Measurements from ENCODE around the gene PTCD1. TPM values are rescaled to one million over a fixed set of nuclear protein-coding genes. Genes with fewer than 3 reads are reported as not detected.

PTCD1 gene, protein sequence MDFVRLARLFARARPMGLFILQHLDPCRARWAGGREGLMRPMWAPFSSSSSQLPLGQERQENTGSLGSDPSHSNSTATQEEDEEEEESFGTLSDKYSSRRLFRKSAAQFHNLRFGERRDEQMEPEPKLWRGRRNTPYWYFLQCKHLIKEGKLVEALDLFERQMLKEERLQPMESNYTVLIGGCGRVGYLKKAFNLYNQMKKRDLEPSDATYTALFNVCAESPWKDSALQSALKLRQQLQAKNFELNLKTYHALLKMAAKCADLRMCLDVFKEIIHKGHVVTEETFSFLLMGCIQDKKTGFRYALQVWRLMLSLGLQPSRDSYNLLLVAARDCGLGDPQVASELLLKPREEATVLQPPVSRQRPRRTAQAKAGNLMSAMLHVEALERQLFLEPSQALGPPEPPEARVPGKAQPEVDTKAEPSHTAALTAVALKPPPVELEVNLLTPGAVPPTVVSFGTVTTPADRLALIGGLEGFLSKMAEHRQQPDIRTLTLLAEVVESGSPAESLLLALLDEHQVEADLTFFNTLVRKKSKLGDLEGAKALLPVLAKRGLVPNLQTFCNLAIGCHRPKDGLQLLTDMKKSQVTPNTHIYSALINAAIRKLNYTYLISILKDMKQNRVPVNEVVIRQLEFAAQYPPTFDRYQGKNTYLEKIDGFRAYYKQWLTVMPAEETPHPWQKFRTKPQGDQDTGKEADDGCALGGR
- 3.2 TPM for total RNA-seq
- polyA plus RNA-seq = 1 to 10 TPM in 3 of 4 donors, under 1 TPM in 1; 0.91 to 3.8 (median 3.1) TPM

DNA sequence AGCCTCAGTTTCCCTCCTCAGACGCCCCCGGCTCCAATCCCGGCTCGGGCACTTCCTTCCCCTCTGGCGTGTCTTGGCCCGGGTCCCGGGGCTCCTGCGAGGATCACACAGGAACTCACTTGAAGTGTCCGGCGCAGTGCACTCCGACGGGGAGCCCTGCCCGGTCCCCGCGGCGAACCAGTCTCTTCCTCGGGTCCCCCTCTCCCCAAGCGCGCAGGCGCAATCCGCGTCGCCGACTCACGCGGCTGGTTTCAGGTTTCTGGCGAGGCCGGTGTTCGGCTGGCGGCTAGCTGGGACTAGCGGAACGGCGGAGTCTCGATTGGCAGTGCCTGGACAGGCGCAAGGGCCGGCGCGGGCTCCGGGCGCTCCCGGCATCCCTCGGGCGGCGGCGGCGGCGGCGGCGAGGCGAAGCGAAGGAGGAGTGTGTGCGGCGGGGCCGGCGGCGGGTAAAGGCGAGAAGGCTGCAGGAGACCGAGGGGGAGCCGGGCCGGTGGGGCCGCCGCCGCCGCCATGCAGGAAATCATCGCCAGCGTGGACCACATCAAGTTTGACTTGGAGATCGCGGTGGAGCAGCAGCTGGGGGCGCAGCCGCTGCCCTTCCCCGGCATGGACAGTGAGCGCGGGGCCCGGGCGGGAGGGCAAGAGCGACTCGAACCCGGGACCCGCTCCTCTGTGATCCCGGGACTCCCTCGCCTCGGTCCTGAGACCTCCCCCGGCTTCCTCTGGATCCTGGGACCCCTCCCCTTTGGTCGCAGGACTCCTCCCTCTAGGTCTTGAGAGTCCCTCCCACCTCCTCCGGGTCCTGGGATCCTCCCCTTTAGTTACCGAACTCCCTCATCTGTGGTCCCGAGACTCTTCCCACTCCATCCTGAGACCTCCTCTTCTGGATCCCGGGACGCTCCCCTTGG lies at the start of gene PTCD1, which contains the start of gene CPSF4:
Gene PTCD1 (minus strand): TSS at position 226 of the 908 bp plus-strand sequence. CDS start 3,556 bp downstream, outside the sequence.
Gene CPSF4 (plus strand): TSS at position 371 of the 908 bp plus-strand sequence. CDS start 140 bp downstream, at position 511.
- Mint-ChIP-seq H3K27ac (peak within 1 kb of the TSS; percentile 79 to 98 (median 95)), H3K36me3 (peaks cover 11% of the 10 kb centered on the region), H3K4me3 (peak within 1 kb of the TSS; percentile 93 to 99 (median 96)), H3K27me3 (no peaks in the 10 kb centered on the region), H3K4me1 (peaks cover 4 to 45% (median 22%) of the 10 kb centered on the region in 4 donors), H3K9me3 (no peaks in the 10 kb centered on the region)
- H3K9me3 ChIP-seq (ENCODE audit: control insufficient read depth in 2 of 2, low read length in 2 of 2) = no peaks in the 10 kb centered on the region
- peak within 1 kb of the TSS; percentile 83 for H3K4me3 ChIP-seq (ENCODE audit: low read depth, low read length)
- H3K27me3 ChIP-seq (ENCODE audit: control insufficient read depth, insufficient read depth, low read length) = no peaks in the 10 kb centered on the region
- H3K36me3 ChIP-seq (ENCODE audit: control insufficient read depth, insufficient read depth, low read length) = peaks cover 10% of the 10 kb centered on the region
- DNase-seq (peak; percentile 79 to 91 (median 84)), ATAC-seq (ENCODE audit: low read depth in 2 of 2) (peak; percentile 90)
- peak within 1 kb of the TSS; percentile 75 for H3K27ac ChIP-seq (ENCODE audit: insufficient read depth, low read length, poor library complexity, severe bottlenecking)
- peaks cover 20% of the 10 kb centered on the region for H3K4me1 ChIP-seq (ENCODE audit: control insufficient read depth, insufficient read depth, low read length, poor library complexity, severe bottlenecking)

DNA sequence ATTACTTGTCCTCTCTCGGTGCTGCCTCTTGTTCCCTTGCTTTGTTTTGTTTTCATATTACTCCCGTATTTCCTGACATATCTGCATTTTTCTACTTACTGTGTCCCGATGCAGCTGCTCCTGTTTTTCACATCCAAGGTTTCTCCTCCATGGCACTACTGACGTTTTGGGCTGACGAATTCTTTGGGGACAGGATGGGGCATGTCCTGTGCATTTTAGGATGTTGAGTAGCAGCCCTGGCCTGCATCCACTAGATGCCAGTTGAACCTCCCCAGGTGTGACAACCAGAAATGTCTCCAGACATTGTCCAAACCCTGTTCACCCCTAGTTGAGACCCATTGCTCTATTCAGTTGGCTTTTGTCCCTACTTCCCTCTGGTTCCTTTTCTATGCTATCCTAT lies 46.5 kb upstream of the PTCD1 start:
- H3K27me3 ChIP-seq (ENCODE audit: control insufficient read depth, insufficient read depth, low read length) = no peaks in the 10 kb centered on the region
- H3K4me3 ChIP-seq (ENCODE audit: low read depth, low read length) = no peak overlapping the region
- Mint-ChIP-seq H3K4me1 (peaks cover 0 to 9% (median 5%) of the 10 kb centered on the region in 4 donors), H3K4me3 (no peak overlapping the region), H3K9me3 (peaks cover 0 to 1% (median 0%) of the 10 kb centered on the region in 7 donors), H3K36me3 (peaks cover 23% of the 10 kb centered on the region), H3K27me3 (no peaks in the 10 kb centered on the region), H3K27ac (peak overlapping the region in 2 of 3 donors; percentile 6 to 60)
- H3K36me3 ChIP-seq (ENCODE audit: control insufficient read depth, insufficient read depth, low read length) = peaks cover 18% of the 10 kb centered on the region
- no peak overlapping the region for H3K27ac ChIP-seq (ENCODE audit: insufficient read depth, low read length, poor library complexity, severe bottlenecking)
- ATAC-seq (ENCODE audit: low read depth in 2 of 2) (no peak), DNase-seq (no peak)
- H3K4me1 ChIP-seq (ENCODE audit: control insufficient read depth, insufficient read depth, low read length, poor library complexity, severe bottlenecking) = no peaks in the 10 kb centered on the region
- no peaks in the 10 kb centered on the region for H3K9me3 ChIP-seq (ENCODE audit: control insufficient read depth in 2 of 2, low read length in 2 of 2)

- H3K4me1 ChIP-seq (ENCODE audit: control insufficient read depth, insufficient read depth, low read length, poor library complexity, severe bottlenecking) = peaks cover 13% of the 10 kb centered on the region
- peaks cover 5% of the 10 kb centered on the region for H3K36me3 ChIP-seq (ENCODE audit: control insufficient read depth, insufficient read depth, low read length)
- H3K36me3 Mint-ChIP-seq = peaks cover 8% of the 10 kb centered on the region
- H3K27ac ChIP-seq (ENCODE audit: insufficient read depth, low read length, poor library complexity, severe bottlenecking) = no peak overlapping the region
- H3K4me1 Mint-ChIP-seq = peaks cover 5 to 42% (median 19%) of the 10 kb centered on the region in 4 donors
- peaks cover 0 to 1% (median 0%) of the 10 kb centered on the region in 7 donors for H3K9me3 Mint-ChIP-seq
- peak overlapping the region in 2 of 4 donors; percentile 52 to 67 for H3K4me3 Mint-ChIP-seq
- no peaks in the 10 kb centered on the region for H3K27me3 Mint-ChIP-seq
- no peak overlapping the region for H3K4me3 ChIP-seq (ENCODE audit: low read depth, low read length)
- no peaks in the 10 kb centered on the region for H3K27me3 ChIP-seq (ENCODE audit: control insufficient read depth, insufficient read depth, low read length)
- no peak for DNase-seq
- ATAC-seq (ENCODE audit: low read depth in 2 of 2) = no peak
- no peaks in the 10 kb centered on the region for H3K9me3 ChIP-seq (ENCODE audit: control insufficient read depth in 2 of 2, low read length in 2 of 2)
- peak overlapping the region; percentile 52 to 81 (median 76) for H3K27ac Mint-ChIP-seq
These were observed 40.2 kb upstream of the PTCD1 start for GRCh38 chr7:99478464-99479440.

DNA sequence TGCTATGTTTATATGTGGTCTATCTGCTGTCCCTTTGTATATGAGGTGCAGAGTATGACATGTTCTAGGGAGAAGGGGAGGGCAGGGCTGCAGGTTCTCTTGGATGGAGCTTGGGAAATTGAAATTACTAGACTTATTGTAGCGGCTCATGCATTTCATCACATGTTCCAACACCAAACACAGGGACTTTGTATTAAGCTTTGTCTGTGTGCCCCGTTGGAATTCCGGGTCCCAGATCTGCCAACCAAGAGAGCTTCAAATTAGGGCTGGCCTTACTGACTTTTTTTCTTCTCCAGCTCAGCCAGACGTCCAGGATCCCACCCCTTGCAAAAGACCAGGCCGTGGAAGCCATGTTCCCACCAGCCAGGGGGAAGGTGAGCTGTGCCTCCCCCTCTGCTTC lies 37.5 kb upstream of the PTCD1 start:
- H3K4me1 ChIP-seq (ENCODE audit: control insufficient read depth, insufficient read depth, low read length, poor library complexity, severe bottlenecking) = peaks cover 31% of the 10 kb centered on the region

GRCh38 chr7:99473315-99473596 lies 34.7 kb upstream of the PTCD1 start:
- Histone ChIP-seq H3K36me3 (ENCODE audit: control insufficient read depth, insufficient read depth, low read length) (no peaks in the 10 kb centered on the region), H3K27ac (ENCODE audit: insufficient read depth, low read length, poor library complexity, severe bottlenecking) (peak overlapping the region; percentile 81), H3K27me3 (ENCODE audit: control insufficient read depth, insufficient read depth, low read length) (no peaks in the 10 kb centered on the region), H3K4me1 (ENCODE audit: control insufficient read depth, insufficient read depth, low read length, poor library complexity, severe bottlenecking) (peaks cover 22% of the 10 kb centered on the region), H3K4me3 (ENCODE audit: low read depth, low read length) (peak overlapping the region; percentile 89), H3K9me3 (ENCODE audit: control insufficient read depth in 2 of 2, low read length in 2 of 2) (no peaks in the 10 kb centered on the region)
- Mint-ChIP-seq H3K36me3 (peaks cover 10% of the 10 kb centered on the region), H3K9me3 (peaks cover 0 to 2% (median 0%) of the 10 kb centered on the region in 7 donors), H3K4me1 (peaks cover 8 to 52% (median 35%) of the 10 kb centered on the region in 4 donors), H3K27ac (peak overlapping the region in 2 of 3 donors; percentile 97 to 99), H3K27me3 (peaks cover 24% of the 10 kb centered on the region), H3K4me3 (peak overlapping the region; percentile 95 to 100 (median 97))
- DNase-seq (peak in 1 of 3 donors; percentile 52), ATAC-seq (ENCODE audit: low read depth in 2 of 2) (no peak)

More for the DNA sequence above, 37.5 kb upstream of the PTCD1 start:
- Mint-ChIP-seq H3K4me1 (peaks cover 8 to 61% (median 32%) of the 10 kb centered on the region in 4 donors), H3K36me3 (peaks cover 10% of the 10 kb centered on the region), H3K9me3 (peaks cover 0 to 1% (median 0%) of the 10 kb centered on the region in 7 donors), H3K4me3 (peak overlapping the region in 2 of 4 donors; percentile 42 to 53), H3K27me3 (peaks cover 9% of the 10 kb centered on the region), H3K27ac (peak overlapping the region in 1 of 3 donors; percentile 2)
- no peaks in the 10 kb centered on the region for H3K36me3 ChIP-seq (ENCODE audit: control insufficient read depth, insufficient read depth, low read length)
- DNase-seq (no peak), ATAC-seq (ENCODE audit: low read depth in 2 of 2) (no peak)
- no peaks in the 10 kb centered on the region for H3K9me3 ChIP-seq (ENCODE audit: control insufficient read depth in 2 of 2, low read length in 2 of 2)
- H3K27ac ChIP-seq (ENCODE audit: insufficient read depth, low read length, poor library complexity, severe bottlenecking) = no peak overlapping the region
- no peak overlapping the region for H3K4me3 ChIP-seq (ENCODE audit: low read depth, low read length)
- no peaks in the 10 kb centered on the region for H3K27me3 ChIP-seq (ENCODE audit: control insufficient read depth, insufficient read depth, low read length)

- Histone ChIP-seq H3K27me3 (ENCODE audit: control insufficient read depth, insufficient read depth, low read length) (no peaks in the 10 kb centered on the region), H3K4me1 (ENCODE audit: control insufficient read depth, insufficient read depth, low read length, poor library complexity, severe bottlenecking) (peaks cover 19% of the 10 kb centered on the region), H3K27ac (ENCODE audit: insufficient read depth, low read length, poor library complexity, severe bottlenecking) (peak within 1 kb of the TSS; percentile 81), H3K36me3 (ENCODE audit: control insufficient read depth, insufficient read depth, low read length) (no peaks in the 10 kb centered on the region), H3K4me3 (ENCODE audit: low read depth, low read length) (peak within 1 kb of the TSS; percentile 89), H3K9me3 (ENCODE audit: control insufficient read depth in 2 of 2, low read length in 2 of 2) (no peaks in the 10 kb centered on the region)
- peak; percentile 99 for ATAC-seq (ENCODE audit: low read depth in 2 of 2)
- peaks cover 10% of the 10 kb centered on the region for H3K36me3 Mint-ChIP-seq
- H3K27ac Mint-ChIP-seq = peak within 1 kb of the TSS; percentile 92 to 99 (median 97)
- peaks cover 0 to 2% (median 0%) of the 10 kb centered on the region in 7 donors for H3K9me3 Mint-ChIP-seq
- H3K4me3 Mint-ChIP-seq = peak within 1 kb of the TSS; percentile 95 to 100 (median 97)
- peak; percentile 96 to 98 (median 97) for DNase-seq
- H3K4me1 Mint-ChIP-seq = peaks cover 8 to 47% (median 31%) of the 10 kb centered on the region in 4 donors
- H3K27me3 Mint-ChIP-seq = peaks cover 24% of the 10 kb centered on the region
These were observed 34.1 kb upstream of the PTCD1 start, which contains the start of gene ZNF789 for GRCh38 chr7:99472561-99473314. TSS of gene ZNF789 (plus strand) at chr7:99472890. CDS start at chr7:99476457, 3,567 bp downstream.

Measured in CD4-positive, CD25-positive, alpha-beta regulatory T cell (primary cell).